ENCODE measurements around the gene VAV1. TPM values are rescaled to one million over a fixed set of nuclear protein-coding genes. Genes with fewer than 3 reads are reported as not detected.
"Not testable (repeated sequence)": the region's sequence is repeated elsewhere in the genome, so short reads cannot be mapped to it uniquely, and the experiment has no call there.

Gene VAV1
- total and polyA plus RNA-seq, 4 donors: 0.60 to 13.3 (median 4.1) TPM

GRCh38 chr19:6796278-6796677 lies 23.8 kb downstream of the VAV1 start:
- Histone ChIP-seq H3K36me3 (ENCODE audit: control insufficient read depth in 4 of 4, insufficient read depth in 3 of 4, low read depth in 1 of 4, low read length in 3 of 4) (no peaks in the 10 kb centered on the region), H3K9ac (ENCODE audit: low read depth in 1 of 2, low read length in 2 of 2) (no peak overlapping the region), H3K27ac (ENCODE audit: low read depth in 1 of 2, low read length in 2 of 2) (no peak overlapping the region), H3K9me3 (ENCODE audit: control insufficient read depth in 4 of 4, low read length in 3 of 4) (peaks cover 0 to 3% (median under 1%) of the 10 kb centered on the region in 4 donors), H3K4me1 (ENCODE audit: control insufficient read depth in 4 of 4, insufficient read depth in 4 of 4, low read length in 3 of 4) (peaks cover 0 to 3% (median under 1%) of the 10 kb centered on the region in 4 donors), H3K27me3 (ENCODE audit: control insufficient read depth in 4 of 4, insufficient read depth in 4 of 4, low read length in 3 of 4) (peaks cover 0 to 2% (median 0%) of the 10 kb centered on the region in 4 donors), H3K4me3 (ENCODE audit: low read depth in 1 of 3, low read length in 3 of 3) (no peak overlapping the region)
- WGBS: 85% methylated on average over 4 of the region's 4 CpGs
- no peak for DNase-seq (ENCODE audit: low spot score)
- TF ChIP-seq YY1 (IDR thresholded peaks at IDR 0.05) (no peak), CTCF (IDR thresholded peaks at IDR 0.05; ENCODE audit: low read depth, low read length, missing input control) (no peak), HNF4G (IDR thresholded peaks at IDR 0.05) (no peak), ZBTB33 (IDR thresholded peaks at IDR 0.05) (no peak), SP1 (IDR thresholded peaks at IDR 0.05) (no peak), EGR1 (IDR thresholded peaks at IDR 0.05; ENCODE audit: low read depth in 2 of 2) (no peak), FOXA2 (IDR thresholded peaks at IDR 0.05) (no peak), GABPA (IDR thresholded peaks at IDR 0.05 in 1 of 2, conservative IDR thresholded peaks at IDR 0.05 in 1 of 2) (no peak)

- H3K9me3 ChIP-seq (ENCODE audit: control insufficient read depth in 4 of 4, low read length in 3 of 4): peaks cover 0 to 3% (median under 1%) of the 10 kb centered on the region in 4 donors
- H3K4me1 ChIP-seq (ENCODE audit: control insufficient read depth in 4 of 4, insufficient read depth in 4 of 4, low read length in 3 of 4): peaks cover 0 to 7% (median 4%) of the 10 kb centered on the region in 4 donors
- DNase-seq (ENCODE audit: low spot score): no peak
- H3K27me3 ChIP-seq (ENCODE audit: control insufficient read depth in 4 of 4, insufficient read depth in 4 of 4, low read length in 3 of 4): no peaks in the 10 kb centered on the region
- TF ChIP-seq ZBTB33 (IDR thresholded peaks at IDR 0.05): no peak
- no peak for TF ChIP-seq CTCF (IDR thresholded peaks at IDR 0.05; ENCODE audit: low read depth, low read length, missing input control)
- TF ChIP-seq FOXA1 (IDR thresholded peaks at IDR 0.05): no peak
- no peak for TF ChIP-seq REST (IDR thresholded peaks at IDR 0.05)
- no peak for TF ChIP-seq GABPA (IDR thresholded peaks at IDR 0.05 in 1 of 2, conservative IDR thresholded peaks at IDR 0.05 in 1 of 2)
- no peak for TF ChIP-seq EGR1 (IDR thresholded peaks at IDR 0.05; ENCODE audit: low read depth in 2 of 2)
- TF ChIP-seq YY1 (IDR thresholded peaks at IDR 0.05): no peak
- TF ChIP-seq FOXA2 (IDR thresholded peaks at IDR 0.05): no peak
- no peak for TF ChIP-seq NR2F2 (IDR thresholded peaks at IDR 0.05)
- no peak overlapping the region for H3K4me3 ChIP-seq (ENCODE audit: low read depth in 1 of 3, low read length in 3 of 3)
- 82% methylated on average over 9 of the region's 9 CpGs for WGBS
- no peak overlapping the region for H3K27ac ChIP-seq (ENCODE audit: low read depth in 1 of 2, low read length in 2 of 2)
- H3K9ac ChIP-seq (ENCODE audit: low read depth in 1 of 2, low read length in 2 of 2): no peak overlapping the region
- no peaks in the 10 kb centered on the region for H3K36me3 ChIP-seq (ENCODE audit: control insufficient read depth in 4 of 4, insufficient read depth in 3 of 4, low read depth in 1 of 4, low read length in 3 of 4)
These were observed 25.1 kb downstream of the VAV1 start for GRCh38 chr19:6797646-6798045.

- H3K27me3 ChIP-seq (ENCODE audit: control insufficient read depth in 4 of 4, insufficient read depth in 4 of 4, low read length in 3 of 4); H3K4me1 ChIP-seq (ENCODE audit: control insufficient read depth in 4 of 4, insufficient read depth in 4 of 4, low read length in 3 of 4); H3K9me3 ChIP-seq (ENCODE audit: control insufficient read depth in 4 of 4, low read length in 3 of 4); DNase-seq (ENCODE audit: low spot score); H3K9ac ChIP-seq (ENCODE audit: low read depth in 1 of 2, low read length in 2 of 2); H3K4me3 ChIP-seq (ENCODE audit: low read depth in 1 of 3, low read length in 3 of 3); H3K36me3 ChIP-seq (ENCODE audit: control insufficient read depth in 4 of 4, insufficient read depth in 3 of 4, low read depth in 1 of 4, low read length in 3 of 4); H3K27ac ChIP-seq (ENCODE audit: low read depth in 1 of 2, low read length in 2 of 2): not testable (repeated sequence)
- WGBS: 74% methylated on average over 14 of the region's 14 CpGs
These were observed 27.8 kb downstream of the VAV1 start for GRCh38 chr19:6800160-6800790.
